Central memory CD4-positive, alpha-beta T cell (primary cell): ENCODE results near the gene RAD51B.
"Not testable (repeated sequence)": the region's sequence is repeated elsewhere in the genome, so short reads cannot be mapped to it uniquely, and the experiment has no call there.

Experiments used
- DNase-seq: peaks from one replicate; pipeline ENCODE4 v3.0.0; 2022

Gene RAD51B

GRCh38 chr14:68652433-68652690 lies 832.8 kb downstream of the RAD51B start:
- no peak for DNase-seq

GRCh38 chr14:68653108-68653507 lies 833.5 kb downstream of the RAD51B start:
- no peak for DNase-seq

GRCh38 chr14:68653804-68654203 lies 834.2 kb downstream of the RAD51B start:
- no peak for DNase-seq

GRCh38 chr14:68654471-68654941 lies 834.9 kb downstream of the RAD51B start:
- no peak for DNase-seq

- DNase-seq: no peak
Measured at GRCh38 chr14:68655021-68655831, 835.6 kb downstream of the RAD51B start.

- DNase-seq: no peak
Measured at GRCh38 chr14:68655911-68656316, 836.3 kb downstream of the RAD51B start.

GRCh38 chr14:68656452-68656851 lies 836.9 kb downstream of the RAD51B start:
- no peak for DNase-seq

GRCh38 chr14:68657300-68658028 lies 837.9 kb downstream of the RAD51B start:
- no peak for DNase-seq

GRCh38 chr14:68658029-68658509 lies 838.5 kb downstream of the RAD51B start:
- no peak for DNase-seq

GRCh38 chr14:68658943-68659931 lies 839.7 kb downstream of the RAD51B start:
- DNase-seq: no peak

GRCh38 chr14:68660495-68660894 lies 840.9 kb downstream of the RAD51B start:
- DNase-seq: no peak

GRCh38 chr14:68661226-68662225 lies 841.9 kb downstream of the RAD51B start:
- no peak for DNase-seq

GRCh38 chr14:68662392-68662791 lies 842.8 kb downstream of the RAD51B start:
- no peak for DNase-seq

- DNase-seq: not testable (repeated sequence)
Measured at GRCh38 chr14:68662826-68663225, 843.2 kb downstream of the RAD51B start.

GRCh38 chr14:68663385-68664076 lies 844.0 kb downstream of the RAD51B start:
- DNase-seq: no peak

- no peak for DNase-seq
Measured at GRCh38 chr14:68664225-68664681, 844.7 kb downstream of the RAD51B start.

- DNase-seq: no peak
Measured at GRCh38 chr14:68665131-68665530, 845.6 kb downstream of the RAD51B start.

GRCh38 chr14:68665792-68666204 lies 846.2 kb downstream of the RAD51B start:
- DNase-seq: no peak

GRCh38 chr14:68666236-68666635 lies 846.7 kb downstream of the RAD51B start:
- DNase-seq: no peak

GRCh38 chr14:68666899-68667298 lies 847.3 kb downstream of the RAD51B start:
- DNase-seq: no peak

GRCh38 chr14:68667313-68667791 lies 847.8 kb downstream of the RAD51B start:
- DNase-seq: no peak
